C4-2B (cell line): ENCODE data around the gene ACBD6.

Experiments
- ZFX ChIP-seq: fragments of 450-650 bp; IDR thresholded peaks from 2 replicates; pipeline ENCODE4 v1.6.1; 2017
- TF ChIP-seq, protein P1 (sequence below): fragments of 450-650 bp; conservative IDR thresholded peaks from 2 replicates; pipeline ENCODE4 v1.5.1; 2017; ENCODE audit warnings: mild to moderate bottlenecking

DNA sequence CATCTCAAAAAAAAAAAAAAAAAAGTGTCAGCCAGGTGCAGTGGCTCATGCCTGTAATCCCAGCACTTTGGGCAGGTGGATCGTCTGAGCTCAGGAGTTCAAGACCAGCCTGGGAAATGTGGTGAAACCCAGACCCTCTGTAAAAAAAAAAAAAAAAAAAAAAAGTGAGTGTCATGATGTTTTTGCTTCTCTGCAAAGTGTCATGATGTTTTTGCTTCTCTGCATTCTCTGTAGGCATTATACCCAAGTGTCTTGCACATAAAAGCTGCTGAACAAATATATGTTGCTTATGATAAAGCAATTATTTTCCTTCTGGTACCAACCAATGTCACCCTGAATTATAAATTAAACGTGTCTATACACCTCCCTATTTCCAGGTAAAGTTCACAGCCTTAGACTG lies 1.7 kb downstream of the ACBD6 start:
- TF ChIP-seq, protein P1, sequence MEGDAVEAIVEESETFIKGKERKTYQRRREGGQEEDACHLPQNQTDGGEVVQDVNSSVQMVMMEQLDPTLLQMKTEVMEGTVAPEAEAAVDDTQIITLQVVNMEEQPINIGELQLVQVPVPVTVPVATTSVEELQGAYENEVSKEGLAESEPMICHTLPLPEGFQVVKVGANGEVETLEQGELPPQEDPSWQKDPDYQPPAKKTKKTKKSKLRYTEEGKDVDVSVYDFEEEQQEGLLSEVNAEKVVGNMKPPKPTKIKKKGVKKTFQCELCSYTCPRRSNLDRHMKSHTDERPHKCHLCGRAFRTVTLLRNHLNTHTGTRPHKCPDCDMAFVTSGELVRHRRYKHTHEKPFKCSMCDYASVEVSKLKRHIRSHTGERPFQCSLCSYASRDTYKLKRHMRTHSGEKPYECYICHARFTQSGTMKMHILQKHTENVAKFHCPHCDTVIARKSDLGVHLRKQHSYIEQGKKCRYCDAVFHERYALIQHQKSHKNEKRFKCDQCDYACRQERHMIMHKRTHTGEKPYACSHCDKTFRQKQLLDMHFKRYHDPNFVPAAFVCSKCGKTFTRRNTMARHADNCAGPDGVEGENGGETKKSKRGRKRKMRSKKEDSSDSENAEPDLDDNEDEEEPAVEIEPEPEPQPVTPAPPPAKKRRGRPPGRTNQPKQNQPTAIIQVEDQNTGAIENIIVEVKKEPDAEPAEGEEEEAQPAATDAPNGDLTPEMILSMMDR = no peak
- no peak for TF ChIP-seq ZFX
